WTC11 (cell line): Measurements from ENCODE around the gene FAM174B. TPM values are rescaled to one million over a fixed set of nuclear protein-coding genes. Genes with fewer than 3 reads are reported as not detected.

ENCODE experiments used
- ATAC-seq: fragments of 200-7000 bp; cut with Tn5 transposase; 2 replicates; pipeline ENCODE4 v1.10.0; 2021; ENCODE audit warnings: mild to moderate bottlenecking, moderate library complexity
- CTCF ChIA-PET: fragments of 300-600 bp; sonication (Branson Sonifier 250); formaldehyde crosslinking; loops from one replicate; lab custom pipeline; 2021; ENCODE audit warnings: antibody characterized with exemption; lab: Charles Lee
- POLR2A ChIA-PET: fragments of 350-600 bp; sonication (Branson Sonifier 250); formaldehyde crosslinking; loops from one replicate; lab custom pipeline; 2021; ENCODE audit warnings: antibody characterized with exemption; lab: Charles Lee
- DNase-seq: peaks from one replicate; pipeline ENCODE4 v3.0.0; 2021; ENCODE audit warnings: low spot score
- H3K27ac Mint-ChIP-seq: 2 replicates; pipeline ENCODE4 v1.8.0; 2021; ENCODE audit warnings: mixed read lengths
- H3K27me3 Mint-ChIP-seq: 2 replicates; pipeline ENCODE4 v1.8.0; 2021; ENCODE audit warnings: low read depth, mild to moderate bottlenecking, moderate library complexity, mixed read lengths
- H3K36me3 Mint-ChIP-seq: 2 replicates; pipeline ENCODE4 v1.8.0; 2021; ENCODE audit warnings: mixed read lengths
- H3K4me1 Mint-ChIP-seq: 2 replicates; pipeline ENCODE4 v1.8.0; 2022; ENCODE audit warnings: mixed read lengths
- H3K4me3 Mint-ChIP-seq: 2 replicates; pipeline ENCODE4 v1.8.0; 2021; ENCODE audit warnings: mild to moderate bottlenecking, moderate library complexity, mixed read lengths
- H3K9me3 Mint-ChIP-seq: 2 replicates; pipeline ENCODE4 v1.8.0; 2021; ENCODE audit warnings: mixed read lengths
- ATF6 ChIP-seq: sonication (generic); formaldehyde crosslinking; IDR thresholded peaks from 2 replicates; pipeline ENCODE4 v1.8.1; 2023; ENCODE audit warnings: mild to moderate bottlenecking, missing genetic modification reagents
- ELF4 ChIP-seq: sonication (generic); formaldehyde crosslinking; IDR thresholded peaks from 2 replicates; pipeline ENCODE4 v1.8.1; 2022; ENCODE audit warnings: low read depth, mild to moderate bottlenecking, moderate library complexity, missing genetic modification reagents
- ETV6 ChIP-seq: sonication (generic); formaldehyde crosslinking; IDR thresholded peaks from 2 replicates; pipeline ENCODE4 v1.8.1; 2022; ENCODE audit warnings: mild to moderate bottlenecking, missing genetic modification reagents
- FOXK1 ChIP-seq: sonication (generic); formaldehyde crosslinking; IDR thresholded peaks from 2 replicates; pipeline ENCODE4 v1.8.0; 2022; ENCODE audit warnings: mild to moderate bottlenecking, moderate library complexity, missing genetic modification reagents
- MYBL2 ChIP-seq: sonication (generic); formaldehyde crosslinking; IDR thresholded peaks from 2 replicates; pipeline ENCODE4 v1.8.1; 2023; ENCODE audit warnings: mild to moderate bottlenecking, moderate library complexity, missing genetic modification reagents
- NFATC4 ChIP-seq: fragments of 250-450 bp; sonication (Bioruptor Pico); IDR thresholded peaks from 2 replicates; pipeline ENCODE4 v1.9.0; 2021; ENCODE audit warnings: mild to moderate bottlenecking
- NR1H2 ChIP-seq: sonication (generic); formaldehyde crosslinking; IDR thresholded peaks from 2 replicates; pipeline ENCODE4 v1.9.0; 2021; ENCODE audit warnings: mild to moderate bottlenecking, moderate library complexity, missing genetic modification reagents
- PRRX2 ChIP-seq: fragments of 250-450 bp; sonication (Bioruptor Pico); IDR thresholded peaks from 2 replicates; pipeline ENCODE4 v1.8.0; 2021; ENCODE audit warnings: mild to moderate bottlenecking
- TP53 ChIP-seq: sonication (generic); formaldehyde crosslinking; IDR thresholded peaks from 2 replicates; pipeline ENCODE4 v1.8.1; 2023; ENCODE audit warnings: mild to moderate bottlenecking, missing genetic modification reagents
- USF1 ChIP-seq: sonication (generic); formaldehyde crosslinking; IDR thresholded peaks from 2 replicates; pipeline ENCODE4 v1.8.0; 2022; ENCODE audit warnings: mild to moderate bottlenecking, missing genetic modification reagents
- USF2 ChIP-seq: sonication (generic); formaldehyde crosslinking; IDR thresholded peaks from 2 replicates; pipeline ENCODE4 v1.8.1; 2023; ENCODE audit warnings: mild to moderate bottlenecking, missing genetic modification reagents, moderate library complexity
- ZNF219 ChIP-seq: sonication (generic); formaldehyde crosslinking; IDR thresholded peaks from 2 replicates; pipeline ENCODE4 v1.8.0; 2023; ENCODE audit warnings: missing genetic modification reagents, mild to moderate bottlenecking, borderline replicate concordance
- ZNF317 ChIP-seq: sonication (generic); formaldehyde crosslinking; IDR thresholded peaks from 2 replicates; pipeline ENCODE4 v1.8.1; 2023; ENCODE audit warnings: low read depth, mild to moderate bottlenecking, moderate library complexity, missing genetic modification reagents, borderline replicate concordance
- ZNF423 ChIP-seq: fragments of 250-450 bp; sonication (Bioruptor Pico); IDR thresholded peaks from 2 replicates; pipeline ENCODE4 v2.1.2; 2022; ENCODE audit warnings: mild to moderate bottlenecking, moderate library complexity
- total RNA-seq: library from RNA; stranded (reverse); gene quantifications from 3 replicates; pipeline ENCODE4 v1.2.3, GENCODE V29; 2021
- TF ChIP-seq, protein P1 (sequence below): fragments of 250-450 bp; sonication (Bioruptor Pico); IDR thresholded peaks from 2 replicates; pipeline ENCODE4 v1.9.0; 2021; ENCODE audit warnings: mild to moderate bottlenecking, borderline replicate concordance
- TF ChIP-seq, protein P2 (sequence below): sonication (generic); formaldehyde crosslinking; IDR thresholded peaks from 2 replicates; pipeline ENCODE4 v1.8.1; 2023; ENCODE audit warnings: mild to moderate bottlenecking, missing genetic modification reagents
- TF ChIP-seq, protein P3 (sequence below): fragments of 250-450 bp; sonication (Bioruptor Pico); conservative IDR thresholded peaks from 2 replicates; pipeline ENCODE4 v1.9.0; 2021; ENCODE audit warnings: mild to moderate bottlenecking

FAM174B gene
- total RNA-seq, 1 experiment from 2014 or later = 22.1 TPM

GRCh38 chr15:92579931-92580470 is 75.6 kb downstream of the FAM174B start:
- DNase-seq (no peak), ATAC-seq (no peak)
- CTCF ChIA-PET = no interaction called here

More at GRCh38 chr15:92579931-92580470, 75.6 kb downstream of the FAM174B start:
- POLR2A ChIA-PET = no interaction called here
- Mint-ChIP-seq H3K27ac (no peak overlapping the region), H3K36me3 (peaks cover 10% of the 10 kb centered on the region), H3K4me1 (no peaks in the 10 kb centered on the region), H3K4me3 (no peak overlapping the region), H3K9me3 (peaks cover 25% of the 10 kb centered on the region), H3K27me3 (peaks cover 2% of the 10 kb centered on the region; the same call in 1 of the 2 replicates)
- TF ChIP-seq ELF4 (CRISPR knock-in tag) (no peak), TP53 (CRISPR knock-in tag) (no peak), USF2 (CRISPR knock-in tag) (no peak), NFATC4 (CRISPR knock-in tag) (no peak), NR1H2 (no peak), ZNF219 (CRISPR knock-in tag) (no peak), ETV6 (CRISPR knock-in tag) (no peak), FOXK1 (CRISPR knock-in tag) (no peak), USF1 (CRISPR knock-in tag) (no peak), ZNF317 (CRISPR knock-in tag) (no peak), ZNF423 (CRISPR knock-in tag) (no peak), PRRX2 (CRISPR knock-in tag) (no peak), ATF6 (CRISPR knock-in tag) (no peak), MYBL2 (CRISPR knock-in tag) (no peak)
- TF ChIP-seq, protein P1, sequence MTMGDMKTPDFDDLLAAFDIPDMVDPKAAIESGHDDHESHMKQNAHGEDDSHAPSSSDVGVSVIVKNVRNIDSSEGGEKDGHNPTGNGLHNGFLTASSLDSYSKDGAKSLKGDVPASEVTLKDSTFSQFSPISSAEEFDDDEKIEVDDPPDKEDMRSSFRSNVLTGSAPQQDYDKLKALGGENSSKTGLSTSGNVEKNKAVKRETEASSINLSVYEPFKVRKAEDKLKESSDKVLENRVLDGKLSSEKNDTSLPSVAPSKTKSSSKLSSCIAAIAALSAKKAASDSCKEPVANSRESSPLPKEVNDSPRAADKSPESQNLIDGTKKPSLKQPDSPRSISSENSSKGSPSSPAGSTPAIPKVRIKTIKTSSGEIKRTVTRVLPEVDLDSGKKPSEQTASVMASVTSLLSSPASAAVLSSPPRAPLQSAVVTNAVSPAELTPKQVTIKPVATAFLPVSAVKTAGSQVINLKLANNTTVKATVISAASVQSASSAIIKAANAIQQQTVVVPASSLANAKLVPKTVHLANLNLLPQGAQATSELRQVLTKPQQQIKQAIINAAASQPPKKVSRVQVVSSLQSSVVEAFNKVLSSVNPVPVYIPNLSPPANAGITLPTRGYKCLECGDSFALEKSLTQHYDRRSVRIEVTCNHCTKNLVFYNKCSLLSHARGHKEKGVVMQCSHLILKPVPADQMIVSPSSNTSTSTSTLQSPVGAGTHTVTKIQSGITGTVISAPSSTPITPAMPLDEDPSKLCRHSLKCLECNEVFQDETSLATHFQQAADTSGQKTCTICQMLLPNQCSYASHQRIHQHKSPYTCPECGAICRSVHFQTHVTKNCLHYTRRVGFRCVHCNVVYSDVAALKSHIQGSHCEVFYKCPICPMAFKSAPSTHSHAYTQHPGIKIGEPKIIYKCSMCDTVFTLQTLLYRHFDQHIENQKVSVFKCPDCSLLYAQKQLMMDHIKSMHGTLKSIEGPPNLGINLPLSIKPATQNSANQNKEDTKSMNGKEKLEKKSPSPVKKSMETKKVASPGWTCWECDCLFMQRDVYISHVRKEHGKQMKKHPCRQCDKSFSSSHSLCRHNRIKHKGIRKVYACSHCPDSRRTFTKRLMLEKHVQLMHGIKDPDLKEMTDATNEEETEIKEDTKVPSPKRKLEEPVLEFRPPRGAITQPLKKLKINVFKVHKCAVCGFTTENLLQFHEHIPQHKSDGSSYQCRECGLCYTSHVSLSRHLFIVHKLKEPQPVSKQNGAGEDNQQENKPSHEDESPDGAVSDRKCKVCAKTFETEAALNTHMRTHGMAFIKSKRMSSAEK (CRISPR knock-in tag) = no peak
- TF ChIP-seq, protein P2, sequence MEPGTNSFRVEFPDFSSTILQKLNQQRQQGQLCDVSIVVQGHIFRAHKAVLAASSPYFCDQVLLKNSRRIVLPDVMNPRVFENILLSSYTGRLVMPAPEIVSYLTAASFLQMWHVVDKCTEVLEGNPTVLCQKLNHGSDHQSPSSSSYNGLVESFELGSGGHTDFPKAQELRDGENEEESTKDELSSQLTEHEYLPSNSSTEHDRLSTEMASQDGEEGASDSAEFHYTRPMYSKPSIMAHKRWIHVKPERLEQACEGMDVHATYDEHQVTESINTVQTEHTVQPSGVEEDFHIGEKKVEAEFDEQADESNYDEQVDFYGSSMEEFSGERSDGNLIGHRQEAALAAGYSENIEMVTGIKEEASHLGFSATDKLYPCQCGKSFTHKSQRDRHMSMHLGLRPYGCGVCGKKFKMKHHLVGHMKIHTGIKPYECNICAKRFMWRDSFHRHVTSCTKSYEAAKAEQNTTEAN (CRISPR knock-in tag) = no peak
- TF ChIP-seq, protein P3, sequence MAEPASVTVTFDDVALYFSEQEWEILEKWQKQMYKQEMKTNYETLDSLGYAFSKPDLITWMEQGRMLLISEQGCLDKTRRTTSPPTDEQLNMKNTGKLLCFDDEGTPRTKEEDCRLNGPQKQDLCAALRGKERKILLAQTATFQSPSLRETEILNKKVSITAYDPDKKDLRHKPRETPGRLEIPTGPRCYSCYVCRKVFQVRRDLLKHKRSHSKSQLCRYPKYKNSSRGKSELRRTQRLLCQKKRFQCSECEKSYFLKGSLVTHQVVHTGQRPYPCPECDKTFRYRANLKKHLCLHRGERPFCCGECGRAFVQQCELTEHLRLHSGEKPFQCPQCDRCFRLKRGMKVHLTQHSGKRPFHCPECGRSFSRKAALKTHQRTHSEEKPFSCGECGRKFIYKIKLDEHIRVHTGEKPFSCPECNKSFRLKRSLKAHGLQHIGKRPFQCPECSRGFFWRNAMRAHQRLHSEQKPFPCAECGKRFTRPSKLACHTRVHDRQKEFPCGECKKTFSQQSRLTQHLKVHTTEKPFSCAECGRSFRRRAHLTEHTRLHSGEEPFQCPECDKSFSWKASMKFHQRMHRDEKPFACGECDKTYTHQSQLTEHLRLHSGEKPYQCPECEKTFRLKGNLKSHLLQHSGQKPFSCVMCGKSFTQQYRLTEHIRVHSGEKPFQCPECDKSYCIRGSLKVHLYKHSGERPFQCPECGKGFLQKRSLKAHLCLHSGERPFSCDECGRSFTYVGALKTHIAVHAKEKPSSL (CRISPR knock-in tag) = no peak
